Stimulated activated CD4-positive, alpha-beta T cell treated with anti-CD3 and anti-CD28 coated beads, TNF-alpha, amount 100 ng/mL, for 4 hours (primary cell): ENCODE data around the gene TSPAN8.
"Not testable (repeated sequence)": the region's sequence is repeated elsewhere in the genome, so short reads cannot be mapped to it uniquely, and the experiment has no call there.

Source experiments
- DNase-seq, 3 experiments: peaks; one replicate each; pipeline ENCODE4 v3.0.0-alpha.2; 2020; ENCODE audit warnings: low read depth in 3 of 3

Gene TSPAN8

GRCh38 chr12:71164568-71165197 lies 6.9 kb upstream of the TSPAN8 start:
- DNase-seq, result no peak

DNA sequence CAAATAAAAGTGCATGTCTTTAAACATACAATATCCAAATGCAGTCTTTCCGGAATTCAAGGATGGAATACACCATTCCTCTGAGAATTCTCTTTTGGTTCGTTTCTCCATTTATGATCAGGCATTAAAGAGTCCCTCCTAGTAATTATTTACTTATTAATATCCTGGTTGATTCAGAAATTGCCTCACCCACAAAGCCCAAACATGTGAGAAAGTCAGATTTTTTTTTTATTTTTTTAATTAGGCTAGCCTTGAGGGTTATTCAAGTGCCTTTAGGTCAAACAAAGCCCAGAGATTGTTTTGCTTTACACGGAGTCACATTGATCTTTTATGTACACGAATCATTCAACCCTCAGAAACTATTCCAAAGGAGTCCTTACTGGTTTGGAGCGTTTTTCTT lies 6.4 kb upstream of the TSPAN8 start:
- DNase-seq, result no peak

- no peak for DNase-seq
Measured at GRCh38 chr12:71162832-71163763, 5.3 kb upstream of the TSPAN8 start.

- no peak for DNase-seq
Measured at GRCh38 chr12:71161591-71161990, 3.8 kb upstream of the TSPAN8 start.

GRCh38 chr12:71160585-71160984 lies 2.8 kb upstream of the TSPAN8 start:
- no peak for DNase-seq

- DNase-seq, result no peak
Measured at GRCh38 chr12:71159878-71160277, 2.1 kb upstream of the TSPAN8 start.

DNA sequence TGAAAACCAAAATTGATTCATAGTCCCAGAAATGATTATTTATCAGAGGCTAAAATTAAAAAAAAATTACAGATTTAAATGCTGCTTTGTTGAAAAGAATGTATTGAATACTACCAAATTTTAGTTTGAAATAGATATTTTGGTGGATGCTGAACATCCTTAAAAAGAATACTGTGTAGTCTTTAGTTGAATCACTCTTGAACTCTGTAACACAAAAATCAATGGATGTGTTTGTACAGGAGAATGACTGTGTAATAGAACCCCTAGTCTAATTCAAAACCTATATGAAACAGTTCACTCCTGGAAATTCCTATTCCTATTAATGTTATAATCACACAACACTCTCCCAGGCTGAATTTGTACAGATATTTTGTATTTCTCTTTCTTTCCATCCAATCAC lies 1.5 kb upstream of the TSPAN8 start:
- no peak for DNase-seq

GRCh38 chr12:71158361-71158882 lies 623 bp upstream of the TSPAN8 start:
- no peak for DNase-seq

GRCh38 chr12:71155225-71155624 lies 2.6 kb downstream of the TSPAN8 start:
- DNase-seq, result no peak

DNA sequence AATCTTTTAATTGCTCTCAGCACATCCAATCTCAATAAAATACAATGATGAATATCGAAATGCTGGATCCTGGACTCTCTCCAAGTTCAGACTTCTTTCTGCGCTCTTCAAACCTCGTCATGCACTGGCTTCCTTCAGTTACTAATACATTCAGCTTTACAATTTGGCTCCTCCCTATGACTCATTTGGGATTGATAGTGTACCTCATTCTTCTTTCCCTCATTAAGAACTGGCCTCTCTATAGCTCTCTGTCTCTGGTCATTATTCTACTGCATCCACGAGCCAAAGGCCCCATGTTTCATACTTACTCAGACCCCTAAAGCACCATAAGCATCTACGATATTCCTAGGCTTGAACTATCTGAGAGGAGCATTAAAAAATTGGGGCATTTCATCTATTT lies 4.9 kb downstream of the TSPAN8 start:
- DNase-seq, result no peak

- not testable (repeated sequence) for DNase-seq
Measured at GRCh38 chr12:71150041-71150440, 7.8 kb downstream of the TSPAN8 start.

- no peak for DNase-seq
Measured at GRCh38 chr12:71144682-71145081, 13.1 kb downstream of the TSPAN8 start.

DNA sequence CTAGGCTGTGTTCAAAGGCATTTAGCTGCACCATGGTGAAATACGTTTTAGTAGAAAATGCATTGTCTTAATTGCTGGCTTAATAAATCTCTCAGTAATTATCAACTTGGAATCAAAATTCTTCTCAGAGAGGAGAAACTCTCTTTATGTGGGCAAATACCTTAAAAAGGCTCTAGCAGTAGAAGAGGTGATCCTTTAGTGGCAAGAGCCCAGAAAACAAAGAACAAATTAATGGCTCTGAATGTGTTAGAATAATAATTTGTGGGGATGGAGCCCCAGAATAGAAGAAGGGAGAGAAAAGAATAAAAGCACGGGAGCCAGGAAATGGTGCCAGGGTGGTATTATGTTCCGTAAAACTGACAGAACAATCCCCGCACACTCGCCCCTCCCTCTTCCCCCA lies 14.8 kb downstream of the TSPAN8 start:
- DNase-seq, result no peak

DNA sequence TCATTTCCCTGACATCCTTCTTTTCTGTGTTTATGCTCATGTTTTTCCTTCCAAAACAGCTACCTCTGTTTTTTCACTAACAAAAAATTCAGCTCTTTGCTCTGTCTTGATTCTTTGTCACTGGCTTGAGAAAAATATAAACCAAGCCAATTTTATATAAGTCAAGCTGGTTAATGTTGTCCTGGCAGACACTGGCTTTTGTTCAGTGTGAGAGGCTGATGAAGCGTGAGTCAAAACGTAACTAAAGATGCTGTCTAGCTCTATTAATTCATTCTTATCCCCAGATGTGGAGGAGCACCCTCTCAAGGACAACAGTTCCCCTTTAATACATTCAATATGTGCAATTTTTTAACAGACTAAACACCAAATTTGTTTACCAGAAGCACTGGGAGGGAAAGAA lies 15.8 kb downstream of the TSPAN8 start:
- DNase-seq, result no peak

GRCh38 chr12:71141378-71141926 lies 16.3 kb downstream of the TSPAN8 start:
- no peak for DNase-seq

DNA sequence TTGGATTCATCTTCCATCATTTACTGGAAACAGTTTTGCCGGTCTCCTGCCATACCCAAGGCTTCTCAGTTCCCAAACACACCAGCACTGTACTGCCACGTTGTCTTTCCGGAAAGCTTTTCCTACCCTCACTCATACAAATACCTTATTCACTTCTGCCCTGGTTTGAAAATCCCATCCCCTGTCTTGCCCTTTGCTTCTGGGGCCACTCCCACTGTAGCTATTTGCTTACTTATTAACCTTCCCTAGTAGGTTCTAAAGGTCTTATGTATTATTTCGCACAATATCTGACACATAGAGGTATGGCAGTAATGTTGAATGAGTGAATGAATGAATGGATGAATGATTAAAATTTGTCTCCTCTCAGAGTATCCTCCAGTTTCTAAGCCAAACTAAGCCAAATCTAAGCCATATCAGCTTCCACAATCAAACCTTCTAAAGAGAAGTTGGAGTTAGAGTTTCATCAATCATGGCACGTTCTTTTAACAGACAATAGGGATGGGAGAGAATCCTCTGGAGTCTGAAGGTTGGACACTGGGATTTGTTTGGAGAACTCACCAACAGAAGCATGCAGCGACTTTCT lies 18.6 kb downstream of the TSPAN8 start:
- DNase-seq, result no peak

GRCh38 chr12:71138011-71138410 lies 19.8 kb downstream of the TSPAN8 start:
- no peak for DNase-seq

GRCh38 chr12:71135812-71136176 lies 22.0 kb downstream of the TSPAN8 start:
- DNase-seq, result no peak

DNA sequence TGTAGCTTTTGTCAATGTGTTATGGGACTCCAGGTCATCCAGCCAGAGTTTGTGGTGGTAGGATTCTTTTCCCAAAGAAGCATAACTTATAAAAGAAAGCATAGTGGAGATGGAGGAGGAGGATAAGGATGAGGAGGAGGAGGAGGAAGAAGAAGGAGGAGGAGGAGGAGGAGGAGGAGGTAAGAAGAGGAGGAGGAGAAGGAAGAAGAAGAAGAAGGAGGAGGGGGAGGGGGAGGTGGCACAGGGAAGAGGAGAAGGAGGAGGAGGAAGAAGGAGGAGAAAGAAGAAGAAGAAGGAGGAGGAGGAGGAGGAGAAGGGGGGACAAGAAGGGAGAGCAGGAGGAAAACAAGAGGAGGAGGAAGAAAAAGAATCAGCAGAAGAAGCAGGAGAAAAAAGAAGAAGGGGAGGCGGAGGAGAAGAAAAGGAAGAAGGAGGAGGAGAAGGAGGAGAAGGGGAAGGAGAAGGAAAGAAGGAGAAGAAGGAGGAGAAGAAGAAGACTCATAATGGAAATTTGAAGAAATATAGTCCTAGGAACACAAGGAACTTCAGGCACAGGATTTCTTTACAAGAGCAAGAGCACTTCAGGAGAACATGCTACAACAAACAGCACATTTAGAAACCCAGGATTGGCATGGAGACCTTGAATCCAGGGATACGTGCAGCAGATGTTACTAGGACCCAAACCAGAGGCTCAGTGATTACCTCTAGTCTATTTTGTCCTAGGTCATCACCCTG lies 22.6 kb downstream of the TSPAN8 start:
- no peak for DNase-seq

DNA sequence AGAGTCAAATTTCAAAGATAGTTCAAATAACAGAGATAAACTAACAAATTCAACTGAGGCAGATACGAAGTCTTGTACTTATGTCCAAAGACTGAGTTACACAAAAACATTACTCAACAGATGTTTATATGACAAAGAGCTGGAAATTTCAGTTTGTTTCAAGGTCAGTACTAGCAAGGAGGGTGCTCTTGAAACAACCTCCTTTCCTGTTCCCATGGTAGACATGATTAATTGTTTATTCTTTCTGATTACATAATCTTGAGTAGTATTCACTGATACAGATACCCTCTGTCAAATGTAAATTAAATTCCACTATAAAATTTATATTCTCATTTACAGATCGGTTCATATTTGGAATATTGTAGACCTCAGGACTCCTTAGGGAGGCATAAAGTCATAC lies 23.4 kb downstream of the TSPAN8 start:
- DNase-seq, result no peak

- DNase-seq, result no peak
Measured at GRCh38 chr12:71130521-71131069, 27.2 kb downstream of the TSPAN8 start.
